HG03097 (cell line): ENCODE measurements around the gene SOBP.

Source experiments
- ATAC-seq: cut with Tn5 transposase; IDR thresholded peaks from one replicate; pipeline ENCODE4 v1.9.1; 2021; ENCODE audit not compliant: unreplicated experiment, low FRiP score

The SOBP gene

DNA sequence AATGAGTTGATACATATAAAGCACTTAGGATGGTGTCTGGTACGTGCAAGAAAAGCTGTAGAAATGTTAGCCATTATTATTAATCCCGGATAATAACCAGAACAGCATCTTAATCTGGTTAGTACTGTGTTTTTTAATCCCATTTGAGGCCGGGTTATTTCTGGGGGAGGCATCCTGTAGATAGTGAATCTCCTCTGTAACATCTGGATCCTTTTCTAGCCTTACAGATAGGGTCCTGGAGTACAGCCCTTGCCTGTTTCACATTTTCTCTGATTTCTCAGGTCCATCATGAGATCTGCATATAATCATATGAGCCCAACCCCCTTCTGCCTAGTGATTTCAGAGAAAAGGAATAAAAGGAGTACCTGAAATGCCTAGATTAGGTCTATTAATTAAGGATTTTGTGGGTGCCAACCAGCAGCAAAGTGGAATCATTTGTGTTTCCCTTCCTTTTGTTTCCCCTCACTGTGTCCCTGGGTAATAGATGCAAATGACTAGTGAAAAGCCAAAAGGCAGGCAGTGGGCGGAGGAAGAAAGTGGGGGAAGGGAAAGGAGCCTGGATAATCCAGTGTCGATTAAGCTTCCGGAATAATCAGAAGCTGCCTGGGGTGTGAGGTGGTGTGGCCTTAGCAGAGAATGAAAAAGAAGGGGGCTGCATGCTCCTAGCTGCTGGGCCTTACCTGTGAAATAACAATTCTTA is 88.9 kb downstream of the SOBP start:
- no peak for ATAC-seq

DNA sequence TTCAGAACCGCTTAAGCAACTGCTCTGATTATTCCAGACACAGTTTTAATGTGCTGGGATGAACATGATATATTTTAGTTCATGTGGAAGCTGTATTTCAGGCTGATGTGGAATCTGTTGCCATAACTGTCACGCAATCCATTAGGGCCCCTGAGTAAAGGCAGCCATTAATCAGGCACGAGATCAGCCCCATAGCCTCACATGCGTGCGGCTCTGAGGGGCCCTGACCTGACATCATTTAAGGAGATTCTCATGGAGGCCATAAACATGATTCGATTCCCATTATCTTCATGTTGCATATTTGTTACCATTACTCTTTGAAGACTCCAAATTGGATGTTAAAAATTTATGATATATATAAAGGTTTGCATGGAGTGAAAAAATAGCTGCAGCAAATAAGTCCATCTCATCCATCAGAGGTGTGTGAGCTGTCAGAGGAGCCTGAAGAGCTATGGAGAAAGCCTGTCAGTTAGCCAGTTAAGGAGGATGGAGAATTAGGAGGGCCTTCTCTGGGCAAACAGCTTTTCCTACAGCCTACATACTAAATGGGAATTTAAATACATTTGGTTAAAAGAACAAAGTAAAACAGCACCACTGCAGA is 89.6 kb downstream of the SOBP start:
- no peak for ATAC-seq

GRCh38 chr6:107582086-107582485 is 92.2 kb downstream of the SOBP start:
- ATAC-seq, result no peak

DNA sequence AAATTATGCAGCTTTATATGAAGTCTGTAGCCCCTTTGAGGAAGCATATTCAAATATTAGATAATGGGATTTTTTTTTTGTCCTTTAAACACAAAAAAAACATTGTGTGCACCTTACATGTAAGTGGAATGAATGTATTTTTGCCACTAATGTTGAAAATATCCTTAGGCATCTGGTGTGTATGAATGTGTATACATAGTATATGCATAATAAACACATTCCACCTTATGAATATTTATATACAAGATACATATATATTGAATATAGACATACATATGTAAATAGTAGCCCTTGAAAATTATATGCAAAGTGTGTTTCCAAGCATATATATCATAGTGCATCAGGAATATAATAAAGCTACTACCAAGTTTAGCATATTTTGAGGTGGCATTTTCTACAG is 94.8 kb downstream of the SOBP start:
- no peak for ATAC-seq

- no peak for ATAC-seq
Observed at GRCh38 chr6:107585815-107586435, 96.0 kb downstream of the SOBP start.

GRCh38 chr6:107587451-107587850 is 97.5 kb downstream of the SOBP start:
- no peak for ATAC-seq

DNA sequence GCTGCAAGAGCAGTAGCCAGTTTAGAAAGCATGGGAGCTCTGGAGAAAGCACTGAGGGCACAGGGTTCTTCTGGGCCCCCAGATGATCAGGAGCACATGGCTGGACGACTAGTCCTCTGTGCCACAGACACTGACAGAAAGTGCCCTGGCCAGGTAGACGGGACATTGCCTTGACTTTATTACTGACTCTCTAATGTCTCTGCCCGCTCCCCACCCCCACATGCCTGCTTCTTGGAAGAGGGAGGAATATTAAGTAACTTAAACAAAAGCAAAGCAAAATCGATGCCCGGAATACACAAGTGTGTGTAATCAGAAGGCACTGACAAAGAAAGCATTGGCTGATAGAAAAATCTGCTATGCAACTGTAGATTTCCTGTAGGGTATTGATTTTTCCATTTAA is 99.3 kb downstream of the SOBP start:
- no peak for ATAC-seq

- ATAC-seq, result no peak
Observed at GRCh38 chr6:107589934-107590333, 100.0 kb downstream of the SOBP start.

DNA sequence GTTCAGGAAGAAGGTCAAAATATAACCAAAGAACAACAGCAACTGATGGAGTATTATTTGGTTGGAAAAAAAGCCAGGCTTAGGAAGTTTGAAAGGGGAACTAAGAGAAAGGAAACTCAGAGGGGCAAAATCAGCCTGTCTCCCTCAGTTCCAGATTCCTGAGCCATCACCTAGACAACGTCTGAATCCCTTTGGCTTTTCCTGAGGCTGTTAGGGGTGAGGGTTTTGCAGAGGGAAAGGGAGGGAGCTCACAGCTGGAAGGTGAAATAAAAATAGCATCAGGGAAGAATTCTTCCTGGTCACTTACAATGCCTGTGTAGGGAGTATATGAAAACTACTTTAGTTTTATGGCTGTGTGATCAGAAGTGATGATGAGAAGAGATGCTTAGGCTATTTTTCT is 100.5 kb downstream of the SOBP start:
- no peak for ATAC-seq

- no peak for ATAC-seq
Observed at GRCh38 chr6:107591346-107591745, 101.4 kb downstream of the SOBP start.

- no peak for ATAC-seq
Observed at GRCh38 chr6:107592806-107593205, 102.9 kb downstream of the SOBP start.

- ATAC-seq, result no peak
Observed at GRCh38 chr6:107594736-107595135, 104.8 kb downstream of the SOBP start.

GRCh38 chr6:107598091-107598490 is 108.2 kb downstream of the SOBP start:
- no peak for ATAC-seq

DNA sequence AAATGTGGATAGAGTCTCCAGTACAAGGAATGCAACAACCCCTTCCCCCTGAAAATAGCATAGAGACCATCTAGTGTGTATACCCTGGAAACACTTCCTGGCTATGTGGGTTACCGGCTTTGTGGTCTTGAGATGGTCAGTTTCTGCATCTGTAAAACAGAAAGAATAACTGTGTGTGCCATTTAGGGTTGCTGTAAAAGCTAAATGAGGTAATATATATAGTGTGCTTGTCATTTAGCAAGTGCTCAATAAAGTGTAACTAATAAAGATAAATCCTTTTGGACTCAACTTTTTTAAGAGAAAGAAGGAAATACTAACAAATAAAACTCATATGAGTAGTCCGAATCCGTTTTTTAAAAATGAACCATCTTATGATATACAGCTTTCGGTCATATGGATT is 109.1 kb downstream of the SOBP start:
- ATAC-seq, result no peak

DNA sequence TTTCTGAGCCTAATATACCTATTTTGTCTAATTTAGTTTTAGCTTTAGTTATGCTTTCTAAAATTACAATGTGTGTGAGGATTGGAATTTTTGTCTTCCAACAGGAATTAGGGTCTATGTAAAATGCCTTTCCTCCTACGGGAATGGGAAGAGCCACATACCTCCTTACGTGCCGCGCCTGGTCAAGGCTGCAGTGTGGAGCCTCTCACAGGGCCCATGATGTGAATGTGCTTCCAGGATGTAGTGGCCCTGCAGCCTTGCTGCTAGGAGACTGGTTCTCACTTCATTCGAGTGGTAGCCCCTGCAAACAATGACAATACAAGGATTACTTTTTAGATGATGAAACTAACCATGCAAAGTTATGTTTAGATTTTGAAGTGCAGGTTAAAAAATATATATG is 110.2 kb downstream of the SOBP start:
- ATAC-seq, result no peak

- no peak for ATAC-seq
Observed at GRCh38 chr6:107600936-107601335, 111.0 kb downstream of the SOBP start.

DNA sequence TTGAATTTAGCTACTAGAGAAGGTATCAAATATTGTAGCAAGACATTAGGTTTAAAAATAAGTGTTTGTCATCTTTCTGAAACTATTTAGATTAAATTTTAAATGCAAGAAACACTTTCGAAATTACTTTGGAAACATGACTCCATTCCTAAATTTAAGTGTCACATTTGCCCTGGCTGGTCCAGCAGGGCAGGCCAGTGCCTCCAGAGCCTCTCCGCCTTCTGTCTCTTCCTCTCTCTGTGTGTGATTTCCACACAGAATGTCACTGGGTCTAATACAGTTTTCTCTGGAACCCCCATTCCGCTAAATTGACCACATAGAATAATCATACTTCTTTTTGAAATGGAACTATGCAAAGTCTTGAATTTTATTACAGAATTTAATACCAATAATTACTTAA is 111.5 kb downstream of the SOBP start:
- ATAC-seq, result no peak

DNA sequence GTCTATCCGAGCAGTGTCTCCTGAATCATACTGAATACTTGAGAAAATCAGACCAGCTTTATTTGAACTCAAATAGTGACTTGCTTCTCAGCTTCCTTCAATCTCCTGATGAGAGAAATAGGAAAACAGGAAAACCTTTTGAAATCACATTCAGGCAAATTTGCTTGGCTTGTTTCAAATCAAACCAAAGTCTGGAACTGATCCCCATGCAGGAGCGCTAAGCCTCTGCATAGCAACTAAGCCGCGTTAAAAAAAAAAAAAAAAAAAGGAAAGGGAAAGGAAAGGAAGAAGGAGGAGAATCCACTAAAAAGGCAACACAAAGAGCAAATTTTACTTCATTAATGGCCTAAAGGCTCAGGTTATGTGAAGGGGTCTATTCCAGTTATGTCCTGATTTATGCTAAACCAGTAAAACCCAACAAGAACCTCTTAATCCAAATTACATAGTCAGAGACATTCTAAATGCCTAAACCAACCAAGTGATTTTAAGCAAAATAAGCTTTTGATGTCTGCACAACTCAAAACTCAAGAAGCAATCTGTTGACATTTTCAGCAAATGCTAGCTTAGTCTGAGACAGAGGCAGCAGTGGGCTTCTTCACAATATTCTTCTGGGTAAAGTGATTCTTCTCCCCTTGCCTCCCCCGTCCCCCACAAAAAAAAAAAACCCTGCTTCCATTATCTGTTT is 112.5 kb downstream of the SOBP start:
- ATAC-seq, result no peak

GRCh38 chr6:107603006-107603370 is 113.1 kb downstream of the SOBP start:
- ATAC-seq, result no peak

- no peak for ATAC-seq
Observed at GRCh38 chr6:107604549-107604948, 114.6 kb downstream of the SOBP start.

- ATAC-seq, result no peak
Observed at GRCh38 chr6:107606407-107606806, 116.5 kb downstream of the SOBP start.

- ATAC-seq, result no peak
Observed at GRCh38 chr6:107607116-107607515, 117.2 kb downstream of the SOBP start.
